CD4-positive, alpha-beta T cell treated with Interleukin-6 for 4 hours (primary cell): ENCODE data around the gene HMG20A.
"Not testable (repeated sequence)": the region's sequence is repeated elsewhere in the genome, so short reads cannot be mapped to it uniquely, and the experiment has no call there.

Source experiments
- DNase-seq: peaks from one replicate; pipeline ENCODE4 v3.0.0-alpha.2; 2020; ENCODE audit warnings: mixed read lengths

The HMG20A gene

GRCh38 chr15:77420610-77421369, at the start of gene HMG20A:
TSS of gene HMG20A (plus strand) at chr15:77420888. CDS start at chr15:77458408, 37,520 bp downstream.
- DNase-seq, result peak; percentile 56

GRCh38 chr15:77371850-77372563, 48.7 kb upstream of the HMG20A start:
- DNase-seq, result no peak

DNA sequence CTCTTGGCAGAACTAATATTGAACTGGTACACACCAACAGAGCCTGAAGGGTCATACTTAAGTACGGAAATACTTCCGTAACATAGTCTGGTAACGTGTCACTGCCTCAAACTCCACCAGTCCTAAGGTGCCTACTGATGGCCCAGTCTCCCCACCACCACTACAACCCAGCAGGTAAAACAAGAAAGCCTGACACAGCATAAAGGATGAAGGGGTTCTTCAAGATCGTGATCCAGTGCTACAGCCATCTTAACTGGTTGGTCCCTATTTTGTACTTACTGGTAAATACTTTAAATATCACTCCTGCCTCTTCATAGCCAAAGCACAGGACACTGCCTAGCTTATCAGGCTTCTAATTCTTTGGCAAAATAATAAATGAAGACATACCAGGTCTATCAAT, 47.2 kb upstream of the HMG20A start:
- DNase-seq, result no peak

DNA sequence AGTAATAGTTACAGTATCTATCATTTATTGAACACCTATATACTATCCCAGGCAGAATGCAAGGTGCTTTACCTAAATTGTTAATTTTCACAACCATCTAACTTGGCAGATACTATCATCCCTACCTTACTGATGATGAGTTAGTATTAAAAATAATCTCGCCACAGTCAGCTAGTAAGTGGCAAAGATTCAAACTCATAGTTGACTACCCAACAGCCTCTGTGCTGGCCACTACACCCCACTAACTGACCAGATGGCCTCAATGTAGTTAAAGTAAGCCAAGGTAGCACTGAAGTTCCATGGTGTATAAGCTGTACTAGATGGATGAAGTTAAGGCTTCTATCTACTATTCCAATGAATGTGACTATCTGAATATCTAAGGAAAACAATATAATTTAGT, 45.6 kb upstream of the HMG20A start:
- DNase-seq, result no peak

- no peak for DNase-seq
Observed at GRCh38 chr15:77376770-77377169, 43.9 kb upstream of the HMG20A start.

- no peak for DNase-seq
Observed at GRCh38 chr15:77380033-77380432, 40.7 kb upstream of the HMG20A start.

DNA sequence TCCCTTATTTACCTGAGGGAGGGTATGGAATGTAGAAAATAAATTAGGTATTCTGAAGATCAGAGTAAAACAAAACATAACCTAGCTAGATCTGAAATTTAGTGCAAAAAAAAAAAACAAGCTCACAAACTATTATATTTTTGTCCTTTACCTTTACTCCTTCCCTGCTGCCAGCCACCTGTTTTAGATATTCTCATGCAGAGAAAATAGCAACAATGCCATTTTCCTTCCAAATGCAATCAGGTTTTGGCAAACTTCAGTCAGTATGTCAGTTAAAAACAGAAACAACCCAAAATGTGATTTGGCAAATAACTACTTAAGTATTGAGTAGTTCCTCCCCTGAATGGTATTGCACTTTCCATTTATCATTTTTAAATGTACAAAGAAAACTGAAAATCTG, 36.6 kb upstream of the HMG20A start:
- no peak for DNase-seq

- no peak for DNase-seq
Observed at GRCh38 chr15:77384589-77385359, 35.9 kb upstream of the HMG20A start.

DNA sequence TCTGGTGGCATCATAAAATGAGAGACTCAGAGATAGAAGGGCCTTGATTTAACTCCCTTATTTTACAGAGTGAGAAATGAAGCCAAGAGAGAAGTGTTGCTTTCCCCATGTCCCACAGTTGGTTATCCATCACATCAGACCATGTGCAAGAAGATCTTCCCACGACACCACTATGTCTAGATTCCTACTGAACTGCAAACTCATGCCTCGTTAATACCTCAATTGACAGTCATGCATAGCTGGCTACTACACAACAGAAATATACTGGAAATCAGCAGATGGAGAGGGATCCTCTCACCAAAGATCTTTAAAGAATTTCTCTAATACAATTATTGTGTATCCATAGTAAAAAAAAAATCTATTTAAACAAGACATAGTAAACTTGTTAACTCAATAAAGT, 34.1 kb upstream of the HMG20A start:
- no peak for DNase-seq

GRCh38 chr15:77387365-77388105, 33.2 kb upstream of the HMG20A start:
- no peak for DNase-seq

- DNase-seq, result no peak
Observed at GRCh38 chr15:77391372-77391951, 29.2 kb upstream of the HMG20A start.

GRCh38 chr15:77392762-77393470, 27.8 kb upstream of the HMG20A start:
- DNase-seq, result no peak

GRCh38 chr15:77393471-77393840, 27.2 kb upstream of the HMG20A start:
- DNase-seq, result no peak

DNA sequence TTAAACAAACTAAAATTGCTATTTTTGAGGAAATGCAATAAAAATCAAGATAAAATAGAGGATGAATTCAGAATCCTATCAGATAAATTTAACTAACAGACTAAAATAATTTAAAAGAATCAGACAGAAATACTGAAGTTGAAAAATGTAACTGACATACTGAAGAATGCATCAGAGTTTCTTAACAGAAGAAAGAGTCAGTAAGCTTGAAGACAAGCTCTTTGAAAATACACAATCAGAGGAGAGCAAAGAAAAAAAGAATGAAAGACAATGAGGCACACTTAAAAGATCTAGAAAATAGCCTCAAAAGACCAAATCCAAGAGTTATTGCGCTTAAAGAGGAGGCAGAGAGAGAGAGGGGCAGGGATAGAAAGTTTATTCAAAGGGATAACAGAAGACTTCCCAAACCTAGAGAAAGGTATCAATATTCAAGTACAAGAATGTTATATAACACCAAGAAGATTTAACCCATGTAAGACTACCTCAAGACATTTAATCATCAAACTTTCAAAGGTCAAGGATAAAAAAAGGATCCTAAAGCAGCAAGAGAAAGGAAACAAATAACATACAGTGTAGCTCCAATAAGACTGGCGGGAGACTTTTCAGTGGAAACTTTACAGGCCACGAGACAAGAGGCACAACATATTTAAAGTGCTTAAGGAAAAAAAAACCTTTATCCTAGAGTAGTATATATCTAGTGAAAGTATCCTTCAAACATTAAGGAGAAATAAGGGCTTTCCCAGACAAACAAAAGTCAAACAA, 25.5 kb upstream of the HMG20A start:
- no peak for DNase-seq

DNA sequence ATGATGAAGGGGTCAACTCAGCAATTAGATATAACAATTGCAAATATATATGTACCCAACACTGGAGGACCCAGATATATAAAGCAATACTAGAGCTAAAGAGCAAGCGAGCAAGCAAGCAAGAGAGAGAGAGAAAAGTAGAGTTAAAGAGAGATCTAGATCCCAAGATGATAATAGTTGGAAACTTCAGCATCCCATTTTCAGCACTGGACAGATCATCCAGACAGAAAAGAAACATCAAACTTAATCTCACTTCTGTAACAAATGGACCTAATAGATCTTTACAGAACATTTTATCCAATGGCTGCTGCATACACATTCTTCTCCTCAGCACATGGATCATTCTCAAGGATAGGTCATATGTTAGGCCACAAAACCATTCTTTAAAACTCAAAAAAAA, 24.0 kb upstream of the HMG20A start:
- DNase-seq, result no peak

GRCh38 chr15:77398927-77399326, 21.8 kb upstream of the HMG20A start:
- no peak for DNase-seq

GRCh38 chr15:77400258-77400657, 20.4 kb upstream of the HMG20A start:
- no peak for DNase-seq

- DNase-seq, result no peak
Observed at GRCh38 chr15:77402740-77403379, 17.8 kb upstream of the HMG20A start.

- DNase-seq, result not testable (repeated sequence)
Observed at GRCh38 chr15:77406173-77406759, 14.4 kb upstream of the HMG20A start.

DNA sequence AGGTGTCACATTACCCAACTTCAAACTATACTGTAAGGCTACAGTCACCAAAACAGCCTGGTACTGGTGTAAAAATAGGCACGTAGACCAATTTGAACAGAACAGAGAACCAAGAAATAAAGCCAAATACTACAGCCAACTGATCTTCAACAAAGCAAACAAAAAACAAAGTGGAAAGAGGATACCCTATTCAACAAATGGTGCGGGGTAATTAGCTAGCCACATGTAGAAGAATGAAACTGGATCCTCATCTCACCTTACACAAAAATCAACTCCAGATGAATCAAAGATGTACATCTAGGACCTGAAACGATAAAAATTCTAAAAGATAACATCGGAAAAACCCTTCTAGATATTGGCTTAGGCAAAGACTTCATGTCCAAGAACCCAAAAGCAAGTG, 13.8 kb upstream of the HMG20A start:
- no peak for DNase-seq
